ENCODE data around the gene PRKCE. TPM values are rescaled to one million over a fixed set of nuclear protein-coding genes. Genes with fewer than 3 reads are reported as not detected.

PRKCE gene
- total and polyA plus RNA-seq, 2 of the 8 experiments (the other 6 are each of a cell fraction or from before 2014, with no cell fraction given): 0.54 to 2.1 TPM

- TF ChIP-seq, protein P1, sequence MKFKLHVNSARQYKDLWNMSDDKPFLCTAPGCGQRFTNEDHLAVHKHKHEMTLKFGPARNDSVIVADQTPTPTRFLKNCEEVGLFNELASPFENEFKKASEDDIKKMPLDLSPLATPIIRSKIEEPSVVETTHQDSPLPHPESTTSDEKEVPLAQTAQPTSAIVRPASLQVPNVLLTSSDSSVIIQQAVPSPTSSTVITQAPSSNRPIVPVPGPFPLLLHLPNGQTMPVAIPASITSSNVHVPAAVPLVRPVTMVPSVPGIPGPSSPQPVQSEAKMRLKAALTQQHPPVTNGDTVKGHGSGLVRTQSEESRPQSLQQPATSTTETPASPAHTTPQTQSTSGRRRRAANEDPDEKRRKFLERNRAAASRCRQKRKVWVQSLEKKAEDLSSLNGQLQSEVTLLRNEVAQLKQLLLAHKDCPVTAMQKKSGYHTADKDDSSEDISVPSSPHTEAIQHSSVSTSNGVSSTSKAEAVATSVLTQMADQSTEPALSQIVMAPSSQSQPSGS (IDR thresholded peaks at IDR 0.05; ENCODE audit: low read length): no peak
- TF ChIP-seq CHD2 (IDR thresholded peaks at IDR 0.05; ENCODE audit: low read length) (no peak), GABPA (IDR thresholded peaks at IDR 0.05; ENCODE audit: borderline replicate concordance, insufficient read depth, low read length) (no peak), ZNF274 (IDR thresholded peaks at IDR 0.05; ENCODE audit: borderline replicate concordance, extremely low read depth, low read length) (no peak), FOSL1 (IDR thresholded peaks at IDR 0.05; ENCODE audit: insufficient read depth, low read depth, low read length) (no peak), CEBPB (IDR thresholded peaks at IDR 0.05; ENCODE audit: low read depth, low read length) (no peak), RAD21 (IDR thresholded peaks at IDR 0.05 in 1 of 2, conservative IDR thresholded peaks at IDR 0.05 in 1 of 2; ENCODE audit: low read depth in 2 of 2, low read length in 2 of 2) (no peak), NRF1 (IDR thresholded peaks at IDR 0.05; ENCODE audit: low read depth, low read length) (no peak), CBX5 (IDR thresholded peaks at IDR 0.05; ENCODE audit: low read depth, low read length) (no peak), TEAD4 (IDR thresholded peaks at IDR 0.05; ENCODE audit: low read depth, low read length) (no peak)
- TF ChIP-seq, protein P2, sequence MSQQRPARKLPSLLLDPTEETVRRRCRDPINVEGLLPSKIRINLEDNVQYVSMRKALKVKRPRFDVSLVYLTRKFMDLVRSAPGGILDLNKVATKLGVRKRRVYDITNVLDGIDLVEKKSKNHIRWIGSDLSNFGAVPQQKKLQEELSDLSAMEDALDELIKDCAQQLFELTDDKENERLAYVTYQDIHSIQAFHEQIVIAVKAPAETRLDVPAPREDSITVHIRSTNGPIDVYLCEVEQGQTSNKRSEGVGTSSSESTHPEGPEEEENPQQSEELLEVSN (IDR thresholded peaks at IDR 0.05): no peak
Measured at GRCh38 chr2:46009315-46009714, 357.8 kb downstream of the PRKCE start (continued).
